Measurements from ENCODE around the gene ARNT2. TPM values are rescaled to one million over a fixed set of nuclear protein-coding genes. Genes with fewer than 3 reads are reported as not detected.

ARNT2 gene
- polyA plus RNA-seq, 1 experiment: 44.6 TPM

- Histone ChIP-seq H3K36me3 (ENCODE audit: control insufficient read depth, insufficient read depth, low read length) (no peaks in the 10 kb centered on the region; the same call in 1 of the 2 replicates), H3K27me3 (ENCODE audit: control insufficient read depth, insufficient read depth, low read length) (no peaks in the 10 kb centered on the region), H3K4me3 (ENCODE audit: low read depth, low read length) (no peak overlapping the region)
- no peak for TF ChIP-seq CTCF (IDR thresholded peaks at IDR 0.05; ENCODE audit: insufficient read depth, low read depth, low read length)
- no peak for DNase-seq (ENCODE audit: low read depth)
- ChIA-PET CTCF (interaction anchor here (0.8 to 2.1 kb wide), 7 partner anchors 9 to 302 kb away, joined by 3 to 14 read pairs (median 4); no protein-coding TSS in a partner anchor), POLR2A (interaction anchor here (0.6 kb wide), 1 partner anchor 32 kb away, joined by 3 read pairs; no protein-coding TSS in a partner anchor)
Measured at GRCh38 chr15:80474224-80475215, 70.3 kb downstream of the ARNT2 start.

DNA sequence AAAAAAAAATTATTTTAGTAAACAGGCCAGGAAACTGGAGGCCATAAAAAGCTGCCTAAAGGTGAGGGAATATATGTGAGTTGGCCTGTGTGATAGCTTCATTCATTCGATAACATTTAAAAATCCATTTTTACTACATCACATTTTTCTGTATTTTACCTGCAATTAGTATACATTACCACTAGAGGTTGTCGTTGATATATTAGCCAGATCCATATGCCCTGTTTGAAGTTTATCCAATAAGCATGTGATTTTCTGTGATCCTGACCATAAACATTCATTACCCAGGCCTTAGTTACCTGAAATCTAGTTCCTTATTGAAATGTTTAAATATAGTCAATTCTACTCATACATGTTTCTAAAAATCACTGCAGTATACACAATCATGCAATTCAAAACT lies 71.4 kb downstream of the ARNT2 start:
- TF ChIP-seq CTCF (IDR thresholded peaks at IDR 0.05; ENCODE audit: insufficient read depth, low read depth, low read length): peak; percentile 41
- H3K36me3 ChIP-seq (ENCODE audit: control insufficient read depth, insufficient read depth, low read length): no peaks in the 10 kb centered on the region
- ChIA-PET CTCF (interaction anchor here (1.3 to 2.1 kb wide), 3 partner anchors 10 to 92 kb away, joined by 3 to 9 read pairs (median 5); no protein-coding TSS in a partner anchor), POLR2A (no interaction called here)
- no peak for DNase-seq (ENCODE audit: low read depth)
- H3K4me3 ChIP-seq (ENCODE audit: low read depth, low read length): no peak overlapping the region
- H3K27me3 ChIP-seq (ENCODE audit: control insufficient read depth, insufficient read depth, low read length): no peaks in the 10 kb centered on the region

DNA sequence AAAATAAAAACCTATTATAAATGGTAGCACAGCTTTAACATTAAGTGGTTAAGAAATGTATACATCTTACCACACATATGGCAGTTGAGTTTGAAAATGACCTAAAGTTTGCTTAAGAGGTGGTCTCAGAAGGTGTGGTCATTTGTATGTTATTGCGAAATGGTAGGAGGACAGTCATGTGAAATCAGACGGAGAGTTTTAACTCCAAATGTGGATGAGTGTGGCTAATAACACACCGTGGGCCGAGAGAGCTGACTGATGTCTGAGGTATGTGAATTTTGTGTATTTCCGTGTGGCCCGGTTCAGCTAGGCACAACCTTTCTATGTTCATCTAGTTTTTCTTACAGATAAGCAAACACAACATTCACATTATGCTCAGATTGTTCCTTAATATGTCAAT lies 71.9 kb downstream of the ARNT2 start:
- ChIA-PET POLR2A (no interaction called here), CTCF (interaction anchor here (2.1 kb wide), 1 partner anchor 11 kb away, joined by 5 read pairs; no protein-coding TSS in a partner anchor)
- no peak overlapping the region for H3K4me3 ChIP-seq (ENCODE audit: low read depth, low read length)
- H3K27me3 ChIP-seq (ENCODE audit: control insufficient read depth, insufficient read depth, low read length): no peaks in the 10 kb centered on the region
- no peaks in the 10 kb centered on the region for H3K36me3 ChIP-seq (ENCODE audit: control insufficient read depth, insufficient read depth, low read length)
- TF ChIP-seq CTCF (IDR thresholded peaks at IDR 0.05; ENCODE audit: insufficient read depth, low read depth, low read length): no peak
- DNase-seq (ENCODE audit: low read depth): no peak

DNA sequence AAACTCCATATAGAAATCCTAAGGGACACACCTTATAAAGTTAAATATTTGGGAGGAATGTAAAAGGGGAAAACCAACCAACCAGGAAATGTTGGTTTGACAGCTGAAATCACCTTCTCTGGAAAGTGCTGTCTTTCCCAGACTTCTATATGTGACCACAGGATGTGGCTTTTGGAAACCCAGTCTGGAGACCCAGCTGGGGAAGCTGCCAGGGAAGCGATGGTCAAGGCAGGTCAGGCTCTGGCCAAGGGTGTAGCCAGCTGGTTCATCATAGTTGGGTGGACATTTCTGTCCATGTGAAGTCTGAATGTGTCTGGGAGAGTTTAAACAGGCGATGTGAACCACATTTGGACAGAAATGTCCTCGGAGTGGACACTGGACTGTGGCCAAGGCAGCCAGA lies 73.9 kb downstream of the ARNT2 start:
- ChIA-PET CTCF (interaction anchor here (0.9 to 2.0 kb wide), 6 partner anchors 9 to 301 kb away, joined by 3 to 5 read pairs (median 4); partner anchors contain the start of gene CEMIP), POLR2A (interaction anchor here (0.6 to 0.7 kb wide), 2 partner anchors 102 to 307 kb away, joined by 3 to 5 read pairs; no protein-coding TSS in a partner anchor)
- Histone ChIP-seq H3K4me3 (ENCODE audit: low read depth, low read length) (no peak overlapping the region), H3K36me3 (ENCODE audit: control insufficient read depth, insufficient read depth, low read length) (no peaks in the 10 kb centered on the region), H3K27me3 (ENCODE audit: control insufficient read depth, insufficient read depth, low read length) (no peaks in the 10 kb centered on the region)
- no peak for DNase-seq (ENCODE audit: low read depth)
- no peak for TF ChIP-seq CTCF (IDR thresholded peaks at IDR 0.05; ENCODE audit: insufficient read depth, low read depth, low read length)

DNA sequence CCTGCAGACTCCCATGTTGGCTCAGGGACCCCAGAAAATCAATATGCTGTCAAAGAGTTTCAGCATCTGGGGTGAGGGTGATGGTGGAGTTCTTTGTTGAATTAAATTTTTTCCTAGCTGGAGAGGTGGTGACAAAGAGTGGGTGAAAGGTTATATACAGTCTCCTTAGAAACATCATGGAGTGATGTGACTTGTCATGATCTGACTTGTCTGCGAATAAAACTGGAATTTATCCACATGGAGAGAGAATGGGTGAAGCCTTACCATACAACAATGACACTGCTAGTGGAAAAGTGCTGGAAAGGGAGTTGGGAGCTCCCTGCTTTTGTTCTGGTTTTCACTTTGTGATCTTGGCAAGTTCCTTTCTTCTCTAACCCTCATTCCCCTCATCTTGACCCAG lies 75.0 kb downstream of the ARNT2 start:
- H3K36me3 ChIP-seq (ENCODE audit: control insufficient read depth, insufficient read depth, low read length): no peaks in the 10 kb centered on the region
- no peaks in the 10 kb centered on the region for H3K27me3 ChIP-seq (ENCODE audit: control insufficient read depth, insufficient read depth, low read length)
- ChIA-PET CTCF (interaction anchor here (0.7 to 4.3 kb wide), 5 partner anchors 10 to 297 kb away, joined by 3 to 23 read pairs (median 3); no protein-coding TSS in a partner anchor), POLR2A (interaction anchor here (0.6 kb wide), 1 partner anchor 10 kb away, joined by 5 read pairs; no protein-coding TSS in a partner anchor)
- no peak for DNase-seq (ENCODE audit: low read depth)
- H3K4me3 ChIP-seq (ENCODE audit: low read depth, low read length): no peak overlapping the region
- no peak for TF ChIP-seq CTCF (IDR thresholded peaks at IDR 0.05; ENCODE audit: insufficient read depth, low read depth, low read length)

Measured in BJ (cell line).